GM21423 (cell line): ENCODE results near the gene GDI2.

Experiments
- ATAC-seq: cut with Tn5 transposase; IDR thresholded peaks from one replicate; pipeline ENCODE4 v1.9.1; 2021; ENCODE audit warnings: mild to moderate bottlenecking, moderate library complexity; ENCODE audit not compliant: unreplicated experiment

The GDI2 gene

DNA sequence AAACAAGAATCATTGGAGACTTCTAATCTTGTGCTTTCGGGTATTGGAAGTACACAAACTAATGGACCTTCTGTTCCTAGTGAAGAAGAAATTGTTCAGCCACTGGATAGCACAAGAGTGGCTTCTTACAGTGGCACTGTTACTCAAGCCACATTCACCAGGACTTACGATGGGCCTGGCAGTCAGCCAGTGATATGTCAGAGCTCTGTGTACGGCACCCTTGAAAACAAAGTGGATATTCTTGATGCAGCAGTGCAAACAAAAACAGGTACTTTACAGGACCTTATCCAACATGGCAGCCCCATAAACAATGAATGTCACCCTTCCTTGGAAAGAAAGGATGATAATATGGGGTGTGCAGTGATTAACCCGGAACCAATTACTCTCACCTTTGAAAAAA lies 67.0 kb downstream of the GDI2 start:
- ATAC-seq: no peak

DNA sequence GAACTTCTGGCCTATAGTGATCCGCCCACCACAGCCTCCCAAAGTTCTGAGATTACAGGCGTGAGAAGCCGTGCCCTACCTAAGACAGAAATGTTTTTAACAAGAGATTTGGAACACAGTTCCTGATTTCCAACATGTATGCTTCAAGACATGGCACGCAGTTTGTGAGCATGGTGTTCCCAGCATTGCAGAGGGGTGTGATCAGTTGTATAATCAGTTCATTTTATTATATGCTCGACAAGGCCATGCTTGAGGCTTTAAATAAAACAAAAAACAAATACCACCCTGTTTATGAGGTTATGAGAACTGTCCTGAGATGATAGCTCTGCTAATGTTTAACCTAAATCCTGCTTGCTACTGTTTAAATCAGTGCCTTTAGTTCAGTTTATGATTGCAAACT lies 68.4 kb downstream of the GDI2 start:
- ATAC-seq: no peak

GRCh38 chr10:5743736-5744135 lies 69.5 kb downstream of the GDI2 start:
- no peak for ATAC-seq

GRCh38 chr10:5742116-5742515 lies 71.1 kb downstream of the GDI2 start:
- no peak for ATAC-seq

DNA sequence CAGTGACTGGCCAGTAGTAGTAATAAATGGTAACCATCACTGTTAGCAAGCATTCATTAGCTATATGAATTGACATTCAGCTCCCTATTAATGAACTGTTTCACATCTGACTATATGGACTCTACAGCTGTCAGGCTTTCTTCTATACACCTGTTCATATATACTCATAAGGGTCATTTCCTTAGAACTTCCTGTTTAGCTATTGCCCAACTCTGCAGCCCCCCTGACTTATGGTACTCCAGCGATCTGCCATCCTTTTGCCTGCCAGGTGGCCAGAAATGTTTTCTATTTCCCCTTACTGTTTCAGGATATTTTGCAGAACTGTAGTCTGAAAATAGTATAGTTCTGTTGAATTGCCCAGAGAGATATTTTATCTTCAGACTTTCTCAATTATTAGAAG lies 72.0 kb downstream of the GDI2 start:
- ATAC-seq: no peak

DNA sequence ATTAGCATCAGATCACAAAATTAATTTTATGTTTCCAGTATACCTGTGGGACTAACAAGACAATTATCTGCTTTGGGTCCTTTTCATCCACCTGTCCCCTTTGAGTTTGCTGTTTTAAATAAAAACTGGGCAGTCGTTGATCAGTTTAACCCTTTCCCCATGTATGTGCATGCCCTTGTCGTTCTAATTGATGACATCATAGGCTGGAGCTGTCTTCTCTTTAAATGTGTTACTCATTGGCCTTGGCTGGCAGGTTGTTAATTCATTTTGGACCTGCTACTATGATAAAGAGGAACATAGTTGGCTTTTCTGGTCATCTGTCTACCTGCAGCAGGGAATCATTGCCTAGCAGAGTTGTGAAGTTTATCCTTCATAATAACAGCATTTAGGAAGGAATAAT lies 74.8 kb downstream of the GDI2 start:
- ATAC-seq: no peak

- ATAC-seq: no peak
These were observed 75.9 kb downstream of the GDI2 start for GRCh38 chr10:5737352-5737751.

- no peak for ATAC-seq
These were observed 76.6 kb downstream of the GDI2 start for GRCh38 chr10:5736591-5736990.

DNA sequence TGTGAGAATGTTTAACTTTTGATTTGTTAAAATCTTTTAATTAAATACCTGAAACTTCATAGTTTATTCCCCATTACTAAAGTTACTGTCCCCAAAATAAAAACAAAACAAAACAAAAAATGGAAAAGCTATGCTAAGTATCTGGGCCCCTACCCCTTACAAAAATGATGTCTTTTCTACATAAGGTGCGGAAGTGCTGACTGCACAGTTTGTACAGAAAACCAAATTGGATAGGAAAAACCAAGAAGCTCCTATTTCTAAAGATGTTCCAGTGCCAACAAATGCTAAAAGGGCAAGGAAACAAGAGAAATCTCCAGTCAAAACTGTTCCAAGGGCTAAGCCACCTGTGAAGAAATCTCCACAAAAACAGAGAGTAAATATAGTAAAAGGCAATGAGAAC lies 78.1 kb downstream of the GDI2 start:
- no peak for ATAC-seq

- no peak for ATAC-seq
These were observed 81.1 kb downstream of the GDI2 start for GRCh38 chr10:5732141-5732540.

GRCh38 chr10:5731559-5731958 lies 81.7 kb downstream of the GDI2 start:
- ATAC-seq: no peak

DNA sequence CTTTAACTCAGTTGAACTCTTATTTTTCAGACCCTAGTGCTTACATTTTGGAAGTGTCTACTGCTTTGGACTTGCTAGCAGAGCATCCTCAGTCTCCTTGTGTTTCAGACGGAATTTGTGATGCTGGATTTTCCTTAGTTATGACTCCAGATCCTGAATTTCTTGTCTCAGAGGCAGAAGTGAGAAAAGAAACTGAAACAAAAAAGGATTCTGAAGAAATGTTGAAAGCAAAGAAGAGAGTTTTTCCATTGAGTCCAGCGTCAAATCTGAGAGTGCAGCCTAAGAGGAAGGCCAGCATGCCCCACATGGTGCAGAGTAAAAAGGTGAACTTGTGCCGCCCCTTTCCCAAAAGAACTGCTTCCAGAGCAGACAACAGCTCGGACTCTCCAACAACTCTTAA lies 82.5 kb downstream of the GDI2 start:
- no peak for ATAC-seq

DNA sequence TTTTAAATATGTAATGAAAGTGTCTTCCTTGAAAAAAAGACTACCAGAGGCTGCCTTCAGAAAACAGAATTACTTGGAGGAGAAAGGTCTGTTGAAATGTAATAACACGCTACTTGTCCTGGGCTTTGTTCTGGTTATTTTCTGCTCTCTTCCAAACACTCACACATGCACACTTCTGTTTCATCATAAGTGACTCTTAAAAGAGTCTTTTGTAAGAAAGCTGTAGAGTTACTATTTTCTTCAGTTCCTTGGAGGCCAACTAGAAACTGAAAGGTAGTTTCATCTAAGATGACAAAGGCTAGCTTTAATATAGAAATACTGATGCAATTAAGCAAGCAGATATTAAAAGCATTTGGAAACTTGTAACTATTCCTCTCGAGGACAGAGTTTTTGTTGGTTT lies 89.5 kb downstream of the GDI2 start:
- ATAC-seq: no peak

- ATAC-seq: no peak
These were observed 93.1 kb downstream of the GDI2 start for GRCh38 chr10:5720182-5720581.

DNA sequence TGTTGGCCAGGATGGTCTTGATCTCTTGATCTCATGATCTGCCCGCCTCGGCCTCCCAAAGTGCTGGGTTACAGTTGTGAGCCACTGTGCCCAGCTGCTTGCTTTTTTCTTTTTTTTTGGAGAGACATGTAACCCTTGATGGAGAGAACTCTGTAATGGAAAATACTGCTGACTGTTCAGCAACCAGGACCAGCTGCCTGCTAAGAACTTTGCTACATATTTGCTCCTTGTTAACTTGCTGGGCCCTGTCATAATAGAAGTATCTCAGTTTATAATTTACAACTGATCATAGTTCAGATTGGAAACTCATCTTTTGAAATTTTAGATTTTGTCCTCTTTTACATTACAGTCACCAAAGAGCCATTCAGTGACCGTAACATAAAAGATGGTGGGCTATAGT lies 93.7 kb downstream of the GDI2 start:
- no peak for ATAC-seq
